ENCODE results near the gene TUBGCP5. TPM values are rescaled to one million over a fixed set of nuclear protein-coding genes. Genes with fewer than 3 reads are reported as not detected.
"Not testable (repeated sequence)": the region's sequence is repeated elsewhere in the genome, so short reads cannot be mapped to it uniquely, and the experiment has no call there.

The TUBGCP5 gene
- total and polyA plus RNA-seq, 2 of the 4 experiments (the other 2 are of a cell fraction) = 13.0 to 19.4 TPM

- POLR2A ChIA-PET (ENCODE audit: unreplicated experiment); H2BK120ac ChIP-seq (ENCODE audit: low read depth, low read length); DNase-seq; H2AFZ ChIP-seq (replicated peaks; ENCODE audit: low read length, poor library complexity); H3K79me1 ChIP-seq (ENCODE audit: low read depth in 1 of 2, low read length in 2 of 2); H3K4ac ChIP-seq (ENCODE audit: low read depth, low read length); H2AK5ac ChIP-seq (ENCODE audit: low read depth, low read length); H3K18ac ChIP-seq (ENCODE audit: low read depth, low read length); H3K4me2 ChIP-seq (ENCODE audit: low read depth, low read length); H3K4me1 ChIP-seq (ENCODE audit: control insufficient read depth, insufficient read depth, low read length); CTCF ChIA-PET; BruUV-seq (replicated peaks); H4K8ac ChIP-seq (ENCODE audit: low read depth in 2 of 2, low read length in 2 of 2); H4K91ac ChIP-seq (ENCODE audit: insufficient read depth, low read depth, low read length); H3K9ac ChIP-seq (ENCODE audit: low read depth, low read length); intact Hi-C loops (cut with micrococcal nuclease); H3K27me3 ChIP-seq (ENCODE audit: control insufficient read depth, insufficient read depth, low read length); H2AK9ac ChIP-seq (replicated peaks; ENCODE audit: low read depth, low read length, poor library complexity); H3K36me3 ChIP-seq (ENCODE audit: control insufficient read depth, insufficient read depth, low read length); H3K4me3 ChIP-seq (ENCODE audit: insufficient read depth, low read depth, low read length); H2BK5ac ChIP-seq (ENCODE audit: low read depth, low read length, poor library complexity, severe bottlenecking); H3K14ac ChIP-seq (replicated peaks; ENCODE audit: low read depth, low read length); H3K23ac ChIP-seq (ENCODE audit: low read depth, low read length); H4K20me1 ChIP-seq (ENCODE audit: insufficient read depth, low read length); dilution Hi-C loops (cut with HindIII; ENCODE audit: low sequenced_read_pairs, unreplicated experiment); H3K56ac ChIP-seq (ENCODE audit: extremely low read depth, insufficient read depth, low read length); H3K27ac ChIP-seq (ENCODE audit: insufficient read depth, low read length); H2BK20ac ChIP-seq (ENCODE audit: low read depth, low read length); H3K9me1 ChIP-seq (ENCODE audit: insufficient read depth, low read length); ATAC-seq (ENCODE audit: low read depth); H4K5ac ChIP-seq (ENCODE audit: low read depth, low read length); H2BK15ac ChIP-seq (ENCODE audit: low read depth, low read length); in situ Hi-C loops (cut with MboI; ENCODE audit: low sequenced_read_pairs); H3K9me3 ChIP-seq (ENCODE audit: control insufficient read depth, insufficient read depth, low read length): not testable (repeated sequence)
- WGBS, 2 experiments (ENCODE audit: extremely low coverage in 2 of 2, insufficient read length in 1 of 2) = no CpG with 5 or more reads among the region's 8 CpGs
Observed at GRCh38 chr15:23081996-23082737, 42.8 kb upstream of the TUBGCP5 start.

Data from IMR-90 (cell line).